Heart left ventricle (tissue), 16 donors: ENCODE measurements around the gene ARHGAP23. TPM values are rescaled to one million over a fixed set of nuclear protein-coding genes. Genes with fewer than 3 reads are reported as not detected.

Experiments used
- ATAC-seq, 4 donors: fragments of 200-7000 bp; cut with Tn5 transposase; one replicate each; pipeline ENCODE4 v1.9.1; 2020 to 2022; ENCODE audit warnings: moderate library complexity in 4 of 4, mild to moderate bottlenecking in 3 of 4, moderate number of reproducible peaks in 1 of 4
- DNase-seq, 5 donors: peaks; one replicate each; pipeline ENCODE4 v3.0.0-alpha.2; 2020
- H3K27ac ChIP-seq, 12 donors: fragments of 200-600 bp; sonication (generic) in 4 of 12; one replicate each; pipeline versions ENCODE4 v1.5.0 to v1.8.0; 2016 to 2022; ENCODE audit warnings: mild to moderate bottlenecking in 2 of 12
- H3K27me3 ChIP-seq, 9 donors: fragments of 200-600 bp; sonication (generic) in 2 of 9; one replicate each; pipeline versions ENCODE4 v1.5.1 to v1.8.0; 2016 to 2022; ENCODE audit warnings: mild to moderate bottlenecking in 3 of 9
- H3K36me3 ChIP-seq, 9 donors: fragments of 200-600 bp; sonication (generic) in 2 of 9; one replicate each; pipeline versions ENCODE4 v1.5.0 to v1.8.0; 2018 to 2022; ENCODE audit warnings: mild to moderate bottlenecking in 2 of 9
- H3K4me1 ChIP-seq, 12 donors: fragments of 200-600 bp; sonication (generic) in 4 of 12; one replicate each; pipeline versions ENCODE4 v1.5.0 to v1.8.0; 2016 to 2022; ENCODE audit warnings: mild to moderate bottlenecking in 3 of 12
- H3K4me3 ChIP-seq, 12 donors: fragments of 200-600 bp; sonication (generic) in 4 of 12; one replicate each; pipeline versions ENCODE4 v1.5.0 to v1.8.0; 2017 to 2022; ENCODE audit warnings: mild to moderate bottlenecking in 9 of 12, moderate library complexity in 4 of 12
- H3K9me3 ChIP-seq, 12 donors: fragments of 200-600 bp; sonication (generic) in 4 of 12; one replicate each; pipeline versions ENCODE4 v1.5.0 to v1.8.0; 2016 to 2022; ENCODE audit warnings: mild to moderate bottlenecking in 1 of 12
- CTCF ChIP-seq, 12 donors: fragments of 200-600 bp; sonication (generic) in 4 of 12; IDR thresholded peaks; one replicate each; pipeline versions ENCODE4 v1.5.0 to v1.8.0; 2018 to 2022; ENCODE audit warnings: antibody characterized with exemption in 12 of 12, mild to moderate bottlenecking in 5 of 12
- POLR2A ChIP-seq, 2 donors: fragments of 450-650 bp; IDR thresholded peaks; one replicate each; pipeline ENCODE4 v1.6.1; 2017; ENCODE audit warnings: antibody characterized with exemption in 2 of 2, mild to moderate bottlenecking in 2 of 2, moderate library complexity in 2 of 2
- WGBS, 4 donors: extraction: QIAGEN DNeasy Blood & Tissue Kit in 2 of 4; methylation state at CpG; one replicate each; pipeline versions ENCODE4 v1.1.5 to v1.1.7; 2013 to 2018; 5-methylcytosine and 5-hydroxymethylcytosine counted together
- intact Hi-C, 10 donors: fragments of 100-400 bp; cut with DNase I; formaldehyde crosslinking; loops; one replicate each; pipeline versions ENCODE4 v1.11.1 to v1.14.2; 2022
- polyA plus RNA-seq, 2 donors: library from polyadenylated mRNA; stranded (reverse); fragments of 200-250 nt; gene quantifications; one replicate each; pipeline ENCODE4 v1.2.3, GENCODE V29; 2013
- total RNA-seq, 9 donors: library from RNA; depleted of rRNA in 2 of 9; stranded (reverse); fragments of >200 nt in 2 of 9; fragmentation: NEBNext Ultra II Directional in 3 of 9; extraction: Animal tissue kit (Norgen Biotek cat#: 25700) in 3 of 9; gene quantifications; one replicate each; pipeline versions ENCODE4 v1.1.0 to v1.2.4, GENCODE V29; 2016 to 2023
- donor health status: ischemic (EF 13 %, LVEDD 7.1; RV severe dilation, severe dysfunction).
- donor health status: healthy with polysubstance abuse.
- donor health status: DM: no; HTN: yes; CAD: no.
- donor health status: DM: no; HTN: no; CAD: no.
- donor health status: ischemic (EF 25% LVEDD 6.9; RV normal size, moderate dysfunction).
- donor health status: ischemic (EF 25% LVEDD 5.7; RV mildly dilated, moderate dysfunction).
- donor health status: healthy.
- donor health status: DM: yes; HTN: yes; CAD: no.
- donor health status: ischemic (EF 35%, LVEDD 5.7; RV mildly dilated, moderate dysfunction).
- donor health status: nonischemic (EF 11% LVEDD 7.7; RV severe dilation, severe dysfunction).
- donor health status: DM: yes; HTN: yes; CAD: no.
- donor health status: PGD.
- donor health status: ischemic (EF 29% LVEDD 5.4; RV normal size, mild dysfunction).
- donor health status: nonischemic (EF 23%, LVEDD 6.1; RV moderate dilation, normal function).

ARHGAP23 gene
- total and polyA plus RNA-seq, 11 donors, result 28.0 to 73.1 (median 66.3) TPM

- intact Hi-C loops, result no loop called here
- Histone ChIP-seq H3K27ac (peak overlapping the region in 1 of 12 donors; percentile 66), H3K4me1 (peaks cover 7 to 91% (median 58%) of the 10 kb centered on the region in 12 donors), H3K36me3 (peaks cover 0 to 52% (median 39%) of the 10 kb centered on the region in 9 donors), H3K4me3 (no peak overlapping the region), H3K9me3 (no peaks in the 10 kb centered on the region), H3K27me3 (peaks cover 0 to 8% (median 0%) of the 10 kb centered on the region in 9 donors)
- TF ChIP-seq CTCF (IDR thresholded peaks at IDR 0.05), result no peak
- no peak for TF ChIP-seq POLR2A (IDR thresholded peaks at IDR 0.05)
- ATAC-seq (no peak), DNase-seq (no peak)
- WGBS, 4 donors, result 67 to 92% (median 88%) methylated on average over 1 to 6 of the region's 6 CpGs
These were observed 30.3 kb downstream of the ARHGAP23 start for GRCh38 chr17:38458521-38458920.

DNA sequence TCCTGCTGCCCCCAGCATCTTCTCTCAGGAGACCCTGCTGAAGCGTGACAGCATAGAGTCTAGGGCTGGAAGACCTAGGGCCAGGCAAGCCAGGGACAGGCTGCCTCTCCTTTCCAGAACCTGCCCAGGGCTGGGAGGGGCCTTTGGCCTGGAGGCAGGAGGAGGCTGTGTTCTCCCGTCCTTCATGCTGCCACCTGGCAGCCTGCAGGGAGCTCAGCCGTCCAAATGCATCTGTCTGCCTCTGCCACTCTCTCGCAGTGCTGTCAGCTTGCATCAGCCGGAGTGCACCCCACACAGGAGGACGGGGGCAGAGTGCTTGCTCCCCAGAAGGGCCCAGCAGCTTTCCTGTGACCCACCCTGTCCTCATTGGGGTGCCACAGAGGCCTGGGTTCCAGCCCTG lies 31.3 kb downstream of the ARHGAP23 start:
- DNase-seq (peak in 1 of 5 donors; percentile 69), ATAC-seq (peak in 3 of 4 donors; percentile 9 to 19 (median 13))
- TF ChIP-seq CTCF (IDR thresholded peaks at IDR 0.05), result no peak
- TF ChIP-seq POLR2A (IDR thresholded peaks at IDR 0.05), result no peak
- Histone ChIP-seq H3K9me3 (no peaks in the 10 kb centered on the region), H3K4me3 (no peak overlapping the region), H3K27me3 (peaks cover 0 to 2% (median 0%) of the 10 kb centered on the region in 9 donors), H3K36me3 (peaks cover 0 to 58% (median 39%) of the 10 kb centered on the region in 9 donors), H3K27ac (peak overlapping the region in 6 of 12 donors; percentile 10 to 66 (median 40)), H3K4me1 (peaks cover 5 to 95% (median 64%) of the 10 kb centered on the region in 12 donors)
- WGBS, 4 donors, result 49 to 75% (median 53%) methylated on average over 1 to 6 of the region's 6 CpGs
- intact Hi-C loops, result no loop called here

DNA sequence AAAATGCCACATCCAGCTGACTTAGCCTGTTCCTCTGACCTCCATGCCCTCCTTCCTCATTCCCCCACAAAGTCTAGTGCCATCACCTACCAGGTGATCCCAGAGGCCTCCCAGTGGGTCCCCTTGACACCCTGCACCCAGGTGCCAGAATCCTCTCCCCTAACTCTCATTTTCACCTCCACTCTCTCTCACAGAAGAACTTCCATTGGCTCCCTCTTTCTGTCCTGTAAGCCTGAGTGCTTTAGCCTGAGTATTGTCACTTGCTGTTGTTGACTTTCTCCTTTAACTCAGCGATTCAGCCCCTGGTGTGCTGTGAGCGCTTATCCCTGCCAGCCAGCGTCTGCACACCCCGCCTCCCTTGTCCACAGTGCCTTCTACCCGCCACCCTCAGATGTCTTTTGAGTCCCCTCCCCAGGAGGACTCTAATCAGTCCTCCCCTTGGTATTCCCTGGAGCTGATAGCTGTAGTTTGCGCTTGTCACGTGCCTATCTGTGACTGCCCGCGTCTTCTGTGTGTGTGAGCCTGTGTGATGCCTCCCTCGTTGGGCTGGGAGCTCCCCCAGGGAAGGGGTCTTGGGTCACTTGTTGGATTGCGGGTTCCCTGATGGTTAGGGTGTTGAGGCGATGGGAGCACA lies 31.9 kb downstream of the ARHGAP23 start:
- DNase-seq, result no peak
- TF ChIP-seq POLR2A (IDR thresholded peaks at IDR 0.05) (no peak), CTCF (IDR thresholded peaks at IDR 0.05) (no peak)
- Histone ChIP-seq H3K4me3 (no peak overlapping the region), H3K27me3 (no peaks in the 10 kb centered on the region), H3K27ac (peak overlapping the region in 7 of 12 donors; percentile 10 to 66 (median 32)), H3K36me3 (peaks cover 0 to 58% (median 39%) of the 10 kb centered on the region in 9 donors), H3K4me1 (peaks cover 5 to 95% (median 65%) of the 10 kb centered on the region in 12 donors), H3K9me3 (no peaks in the 10 kb centered on the region)
- intact Hi-C loops, result loop anchor here in 1 of 10 donors (10.0 kb wide), 1 partner anchor 275 kb away; the partner anchor contains the start of gene CISD3
- ATAC-seq, result no peak
- 50 to 69% (median 58%) methylated on average over 12 of the region's 12 CpGs for WGBS, 4 donors
